Stimulated activated CD8-positive, alpha-beta memory T cell treated with anti-CD3 and anti-CD28 coated beads, Interleukin-4, amount 100 ng/mL, for 48 hours (primary cell): Measurements from ENCODE around the gene RIMS1.

ENCODE experiments used
- DNase-seq: peaks from one replicate; pipeline ENCODE4 v3.0.0-alpha.2; 2020

Gene RIMS1

GRCh38 chr6:71886184-71887005 is at the start of gene RIMS1:
RIMS1 (plus strand) TSS chr6:71886550; CDS start chr6:71887024, 474 bp downstream.
- DNase-seq, result no peak

GRCh38 chr6:71851214-71851613 is 35.1 kb upstream of the RIMS1 start:
- DNase-seq, result no peak

GRCh38 chr6:71852948-71853347 is 33.4 kb upstream of the RIMS1 start:
- DNase-seq, result no peak

- DNase-seq, result no peak
Observed at GRCh38 chr6:71855406-71855805, 30.9 kb upstream of the RIMS1 start.

- no peak for DNase-seq
Observed at GRCh38 chr6:71879016-71879415, 7.3 kb upstream of the RIMS1 start.

GRCh38 chr6:71887006-71887743 is 825 bp downstream of the RIMS1 start:
- DNase-seq, result no peak

GRCh38 chr6:71887744-71888230 is 1.4 kb downstream of the RIMS1 start:
- DNase-seq, result no peak

- DNase-seq, result no peak
Observed at GRCh38 chr6:71888756-71889340, 2.5 kb downstream of the RIMS1 start.

GRCh38 chr6:71889366-71889765 is 3.0 kb downstream of the RIMS1 start:
- no peak for DNase-seq

- no peak for DNase-seq
Observed at GRCh38 chr6:71892641-71893040, 6.3 kb downstream of the RIMS1 start.

- no peak for DNase-seq
Observed at GRCh38 chr6:71900642-71901041, 14.3 kb downstream of the RIMS1 start.

- DNase-seq, result no peak
Observed at GRCh38 chr6:71902261-71902660, 15.9 kb downstream of the RIMS1 start.

GRCh38 chr6:71906813-71907212 is 20.5 kb downstream of the RIMS1 start:
- DNase-seq, result no peak

- no peak for DNase-seq
Observed at GRCh38 chr6:71908162-71908765, 21.9 kb downstream of the RIMS1 start.

- DNase-seq, result no peak
Observed at GRCh38 chr6:71913444-71914234, 27.3 kb downstream of the RIMS1 start.

- no peak for DNase-seq
Observed at GRCh38 chr6:71929047-71929446, 42.7 kb downstream of the RIMS1 start.

- DNase-seq, result no peak
Observed at GRCh38 chr6:71933881-71934280, 47.5 kb downstream of the RIMS1 start.

- DNase-seq, result no peak
Observed at GRCh38 chr6:71965404-71965803, 79.1 kb downstream of the RIMS1 start.

GRCh38 chr6:71967436-71967835 is 81.1 kb downstream of the RIMS1 start:
- DNase-seq, result no peak

- DNase-seq, result no peak
Observed at GRCh38 chr6:71977884-71978283, 91.5 kb downstream of the RIMS1 start.

- no peak for DNase-seq
Observed at GRCh38 chr6:71979911-71980310, 93.6 kb downstream of the RIMS1 start.

GRCh38 chr6:71982389-71982788 is 96.0 kb downstream of the RIMS1 start:
- DNase-seq, result no peak
